ENCODE data around the gene SNX4. TPM values are rescaled to one million over a fixed set of nuclear protein-coding genes. Genes with fewer than 3 reads are reported as not detected.

SNX4 gene
- total RNA-seq, 1 experiment from 2014 or later = 43.6 TPM

DNA sequence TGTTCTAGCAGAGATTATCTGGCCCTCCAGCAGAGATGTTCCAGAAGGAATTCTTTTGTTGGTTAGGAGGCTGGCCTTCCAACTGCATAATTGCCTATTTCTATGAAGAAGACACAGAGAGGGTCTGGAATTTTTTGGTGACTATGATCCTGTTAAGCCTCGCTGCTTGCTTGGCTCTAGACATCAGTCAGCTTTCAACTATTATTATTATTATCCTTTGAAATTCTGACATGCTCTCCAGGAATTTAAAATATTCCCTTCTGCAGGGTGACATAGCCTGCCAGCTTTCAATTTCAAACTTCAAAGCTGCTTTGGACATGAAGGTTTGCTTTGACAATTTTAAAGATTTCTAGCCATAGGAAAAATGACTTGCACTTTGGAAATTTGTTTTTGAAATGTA, 118.6 kb downstream of the SNX4 start:
- CTCF ChIA-PET = no interaction called here

DNA sequence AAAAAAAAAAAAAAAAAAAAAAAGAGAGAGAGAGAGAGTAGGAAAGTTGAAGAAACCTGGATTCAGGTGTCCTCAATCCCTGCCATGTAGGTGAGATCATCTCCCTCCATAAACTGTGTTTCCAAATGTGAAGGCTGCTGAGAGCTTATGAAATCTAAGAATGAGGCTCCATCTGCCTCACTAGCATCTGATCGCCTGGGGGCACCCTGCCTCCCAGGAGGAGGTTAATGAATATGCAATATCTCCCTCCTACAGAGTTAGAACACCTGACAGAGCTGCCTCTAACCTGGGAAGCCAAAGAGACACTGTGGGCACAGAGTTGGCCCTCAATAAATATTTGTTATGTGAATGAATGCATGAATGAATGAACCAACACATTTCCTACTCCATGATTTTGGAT, 121.0 kb downstream of the SNX4 start:
- Histone ChIP-seq H3K36me3 (ENCODE audit: insufficient read depth, low read length, poor library complexity, severe bottlenecking) (no peaks in the 10 kb centered on the region), H3K4me1 (ENCODE audit: insufficient read depth, low read length, poor library complexity, severe bottlenecking) (no peaks in the 10 kb centered on the region), H3K27ac (ENCODE audit: low read depth, low read length, poor library complexity, severe bottlenecking) (no peak overlapping the region), H3K27me3 (replicated peaks; ENCODE audit: insufficient read depth, low read depth, low read length, poor library complexity) (no peaks in the 10 kb centered on the region), H3K9me3 (ENCODE audit: low read depth, low read length, poor library complexity, severe bottlenecking) (no peaks in the 10 kb centered on the region), H3K4me3 (ENCODE audit: low read depth, low read length, poor library complexity, severe bottlenecking) (no peak overlapping the region)
- ChIA-PET POLR2A (ENCODE audit: low non-redundant PET) (no interaction called here), CTCF (no interaction called here)
- intact Hi-C loops (cut with micrococcal nuclease; ENCODE audit: unreplicated experiment) = no loop called here
- BruUV-seq (replicated peaks) = no TSS peak
- DNase-seq (ENCODE audit: low spot score) = no peak
- TF ChIP-seq EZH2 (IDR thresholded peaks at IDR 0.05; ENCODE audit: borderline replicate concordance, low read depth, low read length, poor library complexity, severe bottlenecking) = no peak
- TF ChIP-seq, protein P1, sequence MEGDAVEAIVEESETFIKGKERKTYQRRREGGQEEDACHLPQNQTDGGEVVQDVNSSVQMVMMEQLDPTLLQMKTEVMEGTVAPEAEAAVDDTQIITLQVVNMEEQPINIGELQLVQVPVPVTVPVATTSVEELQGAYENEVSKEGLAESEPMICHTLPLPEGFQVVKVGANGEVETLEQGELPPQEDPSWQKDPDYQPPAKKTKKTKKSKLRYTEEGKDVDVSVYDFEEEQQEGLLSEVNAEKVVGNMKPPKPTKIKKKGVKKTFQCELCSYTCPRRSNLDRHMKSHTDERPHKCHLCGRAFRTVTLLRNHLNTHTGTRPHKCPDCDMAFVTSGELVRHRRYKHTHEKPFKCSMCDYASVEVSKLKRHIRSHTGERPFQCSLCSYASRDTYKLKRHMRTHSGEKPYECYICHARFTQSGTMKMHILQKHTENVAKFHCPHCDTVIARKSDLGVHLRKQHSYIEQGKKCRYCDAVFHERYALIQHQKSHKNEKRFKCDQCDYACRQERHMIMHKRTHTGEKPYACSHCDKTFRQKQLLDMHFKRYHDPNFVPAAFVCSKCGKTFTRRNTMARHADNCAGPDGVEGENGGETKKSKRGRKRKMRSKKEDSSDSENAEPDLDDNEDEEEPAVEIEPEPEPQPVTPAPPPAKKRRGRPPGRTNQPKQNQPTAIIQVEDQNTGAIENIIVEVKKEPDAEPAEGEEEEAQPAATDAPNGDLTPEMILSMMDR (conservative IDR thresholded peaks at IDR 0.05; ENCODE audit: low read depth, low read length) = no peak

More for the DNA sequence above, 118.6 kb downstream of the SNX4 start:
- no peak for DNase-seq (ENCODE audit: low spot score)
- Histone ChIP-seq H3K9me3 (ENCODE audit: low read depth, low read length, poor library complexity, severe bottlenecking) (no peaks in the 10 kb centered on the region), H3K27me3 (replicated peaks; ENCODE audit: insufficient read depth, low read depth, low read length, poor library complexity) (no peaks in the 10 kb centered on the region), H3K4me3 (ENCODE audit: low read depth, low read length, poor library complexity, severe bottlenecking) (no peak overlapping the region), H3K4me1 (ENCODE audit: insufficient read depth, low read length, poor library complexity, severe bottlenecking) (no peaks in the 10 kb centered on the region), H3K27ac (ENCODE audit: low read depth, low read length, poor library complexity, severe bottlenecking) (no peak overlapping the region), H3K36me3 (ENCODE audit: insufficient read depth, low read length, poor library complexity, severe bottlenecking) (no peaks in the 10 kb centered on the region)
- BruUV-seq (replicated peaks) = no TSS peak
- POLR2A ChIA-PET (ENCODE audit: low non-redundant PET) = no interaction called here
- intact Hi-C loops (cut with micrococcal nuclease; ENCODE audit: unreplicated experiment) = no loop called here
- TF ChIP-seq EZH2 (IDR thresholded peaks at IDR 0.05; ENCODE audit: borderline replicate concordance, low read depth, low read length, poor library complexity, severe bottlenecking) = no peak
- TF ChIP-seq, protein P1 (conservative IDR thresholded peaks at IDR 0.05; ENCODE audit: low read depth, low read length) = no peak

Other genes starting within 250 kb of the SNX4 start
- 45.1 and 47.8 TPM in 2 replicates for gene ZNF148, start 144.9 kb downstream of the SNX4 start, total RNA-seq (2021)
- gene OSBPL11, start 75.3 kb upstream of the SNX4 start, total RNA-seq (2021) = 25.0 and 25.9 TPM in 2 replicates